MM.1S (cell line): ENCODE data around the gene CALML3.

Experiments used
- DNase-seq: peaks from one replicate; pipeline ENCODE4 v3.0.0-alpha.2; 2015
- H2AFZ ChIP-seq: fragments of 300-600 bp; sonication (generic); 2 replicates; pipeline ENCODE4 v1.6.0; 2016; ENCODE audit warnings: antibody characterized with exemption, low read length
- H3F3A ChIP-seq: fragments of 300-600 bp; sonication (generic); 2 replicates; pipeline ENCODE4 v1.6.1; 2016; ENCODE audit warnings: mild to moderate bottlenecking, antibody characterized with exemption, low read length, moderate library complexity, mixed read lengths; ENCODE audit not compliant: insufficient read depth
- H3K27ac ChIP-seq: fragments of 300-600 bp; sonication (generic); 2 replicates; pipeline ENCODE4 v1.5.1; 2016; ENCODE audit warnings: mild to moderate bottlenecking, low read length
- H3K27me3 ChIP-seq: fragments of 300-600 bp; sonication (generic); replicated peaks from 2 replicates; pipeline ENCODE4 v1.6.0; 2016; ENCODE audit warnings: low read length; ENCODE audit not compliant: insufficient read depth
- H3K36me3 ChIP-seq: fragments of 300-600 bp; sonication (generic); replicated peaks from 2 replicates; pipeline ENCODE4 v1.6.1; 2016; ENCODE audit warnings: mild to moderate bottlenecking, low read length, mixed read lengths; ENCODE audit not compliant: insufficient read depth
- H3K4me1 ChIP-seq: fragments of 300-600 bp; sonication (generic); 2 replicates; pipeline ENCODE4 v1.6.1; 2016; ENCODE audit warnings: low read length, mixed read lengths
- H3K4me2 ChIP-seq: fragments of 300-600 bp; sonication (generic); 2 replicates; pipeline ENCODE4 v1.6.0; 2016; ENCODE audit warnings: low read depth, low read length
- H3K4me3 ChIP-seq: fragments of 300-600 bp; sonication (generic); 2 replicates; pipeline ENCODE4 v1.5.1; 2016; ENCODE audit warnings: low read length, mixed read lengths
- H3K79me2 ChIP-seq: fragments of 300-600 bp; sonication (generic); 2 replicates; pipeline ENCODE4 v1.6.1; 2016; ENCODE audit warnings: mixed run types, low read length, mixed read lengths
- H3K9ac ChIP-seq: fragments of 300-600 bp; sonication (generic); 2 replicates; pipeline ENCODE4 v1.6.1; 2016; ENCODE audit warnings: low read length, mixed read lengths
- H3K9me2 ChIP-seq: fragments of 300-600 bp; sonication (generic); replicated peaks from 2 replicates; pipeline ENCODE4 v1.6.1; 2016; ENCODE audit warnings: mild to moderate bottlenecking, low read length, mixed read lengths; ENCODE audit not compliant: insufficient read depth
- H3K9me3 ChIP-seq: fragments of 300-600 bp; sonication (generic); replicated peaks from 2 replicates; pipeline ENCODE4 v1.6.1; 2016; ENCODE audit warnings: mild to moderate bottlenecking, low read length, mixed read lengths; ENCODE audit not compliant: insufficient read depth
- H4K20me1 ChIP-seq: fragments of 300-600 bp; sonication (generic); 2 replicates; pipeline ENCODE4 v1.6.1; 2016; ENCODE audit warnings: mild to moderate bottlenecking, low read length, moderate library complexity, mixed read lengths; ENCODE audit not compliant: insufficient read depth
- CTCF ChIP-seq: fragments of 300-600 bp; sonication (generic); IDR thresholded peaks from 2 replicates; pipeline ENCODE4 v1.5.1; 2016; ENCODE audit warnings: antibody characterized with exemption, low read length, mixed read lengths
- EZH2 ChIP-seq: fragments of 300-600 bp; sonication (generic); optimal IDR thresholded peaks from 2 replicates; pipeline ENCODE3; 2017; ENCODE audit warnings: low read depth, mild to moderate bottlenecking, antibody characterized with exemption, low read length, mixed read lengths
- EZH2phosphoT487 ChIP-seq: fragments of 300-600 bp; sonication (generic); IDR thresholded peaks from 2 replicates; pipeline ENCODE4 v1.6.1; 2018; ENCODE audit warnings: antibody characterized with exemption, low read length

The CALML3 gene

GRCh38 chr10:5508786-5509185 is 16.0 kb upstream of the CALML3 start:
- H2AFZ ChIP-seq = no peak overlapping the region
- H3K9ac ChIP-seq = no peak overlapping the region
- H4K20me1 ChIP-seq = no peaks in the 10 kb centered on the region
- no peak for DNase-seq
- TF ChIP-seq EZH2phosphoT487 = no peak
- H3K27me3 ChIP-seq = 0 out of 2 replicates have a peak, but pooled peaks cover 4% of the 10 kb centered on the region
- H3K4me1 ChIP-seq = no peaks in the 10 kb centered on the region
- no peaks in the 10 kb centered on the region for H3K9me3 ChIP-seq
- no peaks in the 10 kb centered on the region for H3K79me2 ChIP-seq
- no peaks in the 10 kb centered on the region for H3K9me2 ChIP-seq
- no peak overlapping the region for H3K4me3 ChIP-seq
- H3K4me2 ChIP-seq = no peak overlapping the region
- H3K36me3 ChIP-seq = no peaks in the 10 kb centered on the region
- H3K27ac ChIP-seq = no peak overlapping the region
- no peaks in the 10 kb centered on the region for H3F3A ChIP-seq

GRCh38 chr10:5509236-5509635 is 15.5 kb upstream of the CALML3 start:
- no peak overlapping the region for H3K9ac ChIP-seq

GRCh38 chr10:5509691-5510090 is 15.1 kb upstream of the CALML3 start:
- H4K20me1 ChIP-seq = no peaks in the 10 kb centered on the region
- TF ChIP-seq EZH2phosphoT487 (no peak), CTCF (no peak), EZH2 (no peak)
- no peak overlapping the region for H3K9ac ChIP-seq
- H3K4me1 ChIP-seq = no peaks in the 10 kb centered on the region
- H3K27ac ChIP-seq = no peak overlapping the region
- no peak overlapping the region for H2AFZ ChIP-seq
- H3K36me3 ChIP-seq = no peaks in the 10 kb centered on the region
- DNase-seq = no peak
- H3K4me3 ChIP-seq = no peak overlapping the region
- H3F3A ChIP-seq = no peaks in the 10 kb centered on the region
- 0 out of 2 replicates have a peak, but pooled peaks cover 4% of the 10 kb centered on the region for H3K27me3 ChIP-seq
- H3K9me2 ChIP-seq = no peaks in the 10 kb centered on the region
- no peaks in the 10 kb centered on the region for H3K9me3 ChIP-seq
- no peak overlapping the region for H3K4me2 ChIP-seq
- no peaks in the 10 kb centered on the region for H3K79me2 ChIP-seq

More at GRCh38 chr10:5509236-5509635, 15.5 kb upstream of the CALML3 start:
- no peaks in the 10 kb centered on the region for H3F3A ChIP-seq
- TF ChIP-seq EZH2 = no peak
- TF ChIP-seq CTCF = no peak
- no peak for TF ChIP-seq EZH2phosphoT487
- 0 out of 2 replicates have a peak, but pooled peaks cover 4% of the 10 kb centered on the region for H3K27me3 ChIP-seq
- H3K79me2 ChIP-seq = no peaks in the 10 kb centered on the region
- H3K27ac ChIP-seq = no peak overlapping the region
- H2AFZ ChIP-seq = no peak overlapping the region
- H3K4me2 ChIP-seq = no peak overlapping the region
- H3K36me3 ChIP-seq = no peaks in the 10 kb centered on the region
- H3K4me3 ChIP-seq = no peak overlapping the region
- H3K9me3 ChIP-seq = no peaks in the 10 kb centered on the region
- H3K4me1 ChIP-seq = no peaks in the 10 kb centered on the region
- H3K9me2 ChIP-seq = no peaks in the 10 kb centered on the region
- DNase-seq = no peak
- H4K20me1 ChIP-seq = no peaks in the 10 kb centered on the region

- no peak overlapping the region for H3K4me2 ChIP-seq
- 0 out of 2 replicates have a peak, but pooled peaks cover 4% of the 10 kb centered on the region for H3K27me3 ChIP-seq
- no peak overlapping the region for H2AFZ ChIP-seq
- H4K20me1 ChIP-seq = no peaks in the 10 kb centered on the region
- no peak overlapping the region for H3K4me3 ChIP-seq
- no peaks in the 10 kb centered on the region for H3K79me2 ChIP-seq
- no peaks in the 10 kb centered on the region for H3K9me2 ChIP-seq
- no peak for DNase-seq
- H3K9me3 ChIP-seq = no peaks in the 10 kb centered on the region
- TF ChIP-seq EZH2 (no peak), EZH2phosphoT487 (no peak), CTCF (no peak)
- no peaks in the 10 kb centered on the region for H3K4me1 ChIP-seq
- no peaks in the 10 kb centered on the region for H3F3A ChIP-seq
- no peaks in the 10 kb centered on the region for H3K36me3 ChIP-seq
- no peak overlapping the region for H3K27ac ChIP-seq
- H3K9ac ChIP-seq = no peak overlapping the region
Observed at GRCh38 chr10:5510281-5511072, 14.3 kb upstream of the CALML3 start.
